Neural crest cell (in vitro differentiated cells): ENCODE results near the gene FAM83D. TPM values are rescaled to one million over a fixed set of nuclear protein-coding genes. Genes with fewer than 3 reads are reported as not detected.

ENCODE experiments used
- DNase-seq: peaks from one replicate; pipeline ENCODE4 v3.0.0; 2021; ENCODE audit warnings: low read depth, mixed read lengths, low spot score
- H3K27ac Mint-ChIP-seq: one replicate; pipeline ENCODE4 v1.8.0; 2021; ENCODE audit warnings: mild to moderate bottlenecking, mixed read lengths; ENCODE audit not compliant: unreplicated experiment
- H3K27me3 Mint-ChIP-seq: 2 replicates; pipeline ENCODE4 v1.8.0; 2021; ENCODE audit warnings: low read depth, mild to moderate bottlenecking, mixed read lengths
- H3K36me3 Mint-ChIP-seq: 2 replicates; pipeline ENCODE4 v1.8.0; 2021; ENCODE audit warnings: low read depth, mild to moderate bottlenecking, mixed read lengths
- H3K4me1 Mint-ChIP-seq: 2 replicates; pipeline ENCODE4 v1.8.0; 2021; ENCODE audit warnings: mixed read lengths
- H3K4me3 Mint-ChIP-seq: one replicate; pipeline ENCODE4 v1.8.0; 2021; ENCODE audit warnings: mild to moderate bottlenecking, mixed read lengths
- H3K9me3 Mint-ChIP-seq: 2 replicates; pipeline ENCODE4 v1.8.0; 2021; ENCODE audit warnings: mixed read lengths
- CTCF ChIP-seq: fragments of 200-600 bp; sonication (generic); conservative IDR thresholded peaks from 2 replicates; pipeline ENCODE4 v1.5.0; 2021; ENCODE audit warnings: antibody characterized with exemption, mild to moderate bottlenecking
- total RNA-seq: library from RNA; stranded (reverse); gene quantifications from 2 replicates; pipeline ENCODE4 v1.2.1, GENCODE V29; 2021

FAM83D gene
- total RNA-seq, 1 donor from 2014 or later: 37.9 TPM

GRCh38 chr20:38889050-38889449 is 37.2 kb upstream of the FAM83D start:
- Mint-ChIP-seq H3K36me3 (no peaks in the 10 kb centered on the region), H3K27ac (no peak overlapping the region), H3K4me3 (no peak overlapping the region), H3K4me1 (peaks cover 11% of the 10 kb centered on the region), H3K9me3 (no peaks in the 10 kb centered on the region), H3K27me3 (peaks cover 9% of the 10 kb centered on the region)
- no peak for TF ChIP-seq CTCF
- DNase-seq: no peak

- H3K27ac Mint-ChIP-seq: no peak overlapping the region
- H3K27me3 Mint-ChIP-seq: peaks cover 17% of the 10 kb centered on the region
- no peaks in the 10 kb centered on the region for H3K36me3 Mint-ChIP-seq
- peaks cover 11% of the 10 kb centered on the region for H3K4me1 Mint-ChIP-seq
- no peak overlapping the region for H3K4me3 Mint-ChIP-seq
- no peaks in the 10 kb centered on the region for H3K9me3 Mint-ChIP-seq
- no peak for DNase-seq
- TF ChIP-seq CTCF: no peak
These were observed 36.3 kb upstream of the FAM83D start for GRCh38 chr20:38889792-38890496.

GRCh38 chr20:38890497-38890818 is 35.8 kb upstream of the FAM83D start:
- no peak overlapping the region for H3K27ac Mint-ChIP-seq
- no peak for TF ChIP-seq CTCF

GRCh38 chr20:38892091-38892981 is 33.9 kb upstream of the FAM83D start:
- Mint-ChIP-seq H3K27me3 (peaks cover 30% of the 10 kb centered on the region), H3K4me1 (peaks cover 11% of the 10 kb centered on the region), H3K36me3 (no peaks in the 10 kb centered on the region), H3K27ac (no peak overlapping the region), H3K9me3 (no peaks in the 10 kb centered on the region), H3K4me3 (no peak overlapping the region)
- no peak for TF ChIP-seq CTCF
- no peak for DNase-seq

More at GRCh38 chr20:38890497-38890818, 35.8 kb upstream of the FAM83D start:
- Mint-ChIP-seq H3K4me3 (no peak overlapping the region), H3K36me3 (no peaks in the 10 kb centered on the region), H3K4me1 (peaks cover 11% of the 10 kb centered on the region), H3K9me3 (no peaks in the 10 kb centered on the region), H3K27me3 (peaks cover 20% of the 10 kb centered on the region)
- no peak for DNase-seq

- Mint-ChIP-seq H3K27me3 (peaks cover 38% of the 10 kb centered on the region), H3K4me3 (no peak overlapping the region), H3K27ac (no peak overlapping the region), H3K36me3 (no peaks in the 10 kb centered on the region), H3K9me3 (no peaks in the 10 kb centered on the region), H3K4me1 (peaks cover 11% of the 10 kb centered on the region)
- TF ChIP-seq CTCF: no peak
- DNase-seq: no peak
These were observed 33.1 kb upstream of the FAM83D start for GRCh38 chr20:38893056-38893564.
